Endothelial cell of umbilical vein (primary cell): ENCODE results near the gene PYGB.

Experiments
- GATA2 ChIP-seq: IDR thresholded peaks from 2 replicates; pipeline ENCODE4 v1.7.0; 2011; ENCODE audit warnings: low read depth, mild to moderate bottlenecking, moderate library complexity, mixed read lengths, low read length; ENCODE audit not compliant: insufficient read length, insufficient read depth
- POLR2A ChIP-seq: IDR thresholded peaks from 2 replicates; pipeline ENCODE4 v1.6.1; 2012; ENCODE audit warnings: low read depth, mild to moderate bottlenecking, control low read depth, low read length
- POLR2AphosphoS5 ChIP-seq: IDR thresholded peaks from 2 replicates; pipeline ENCODE4 v1.6.1; 2012; ENCODE audit warnings: low read depth, mild to moderate bottlenecking, control low read depth, low read length, moderate library complexity; ENCODE audit not compliant: insufficient read depth
- TF ChIP-seq, protein P1 (sequence below), 2 donors: IDR thresholded peaks; 1 replicate in 1 of 2; 2 replicates in 1 of 2; pipeline ENCODE4 v1.5.1; 2011; ENCODE audit warnings: low read length in 2 of 2, mild to moderate bottlenecking in 2 of 2, moderate library complexity in 2 of 2, control low read depth in 1 of 2, inconsistent platforms in 1 of 2, low read depth in 1 of 2; ENCODE audit not compliant: insufficient read depth in 1 of 2; ENCODE audit errors: extremely low read depth in 1 of 2

DNA sequence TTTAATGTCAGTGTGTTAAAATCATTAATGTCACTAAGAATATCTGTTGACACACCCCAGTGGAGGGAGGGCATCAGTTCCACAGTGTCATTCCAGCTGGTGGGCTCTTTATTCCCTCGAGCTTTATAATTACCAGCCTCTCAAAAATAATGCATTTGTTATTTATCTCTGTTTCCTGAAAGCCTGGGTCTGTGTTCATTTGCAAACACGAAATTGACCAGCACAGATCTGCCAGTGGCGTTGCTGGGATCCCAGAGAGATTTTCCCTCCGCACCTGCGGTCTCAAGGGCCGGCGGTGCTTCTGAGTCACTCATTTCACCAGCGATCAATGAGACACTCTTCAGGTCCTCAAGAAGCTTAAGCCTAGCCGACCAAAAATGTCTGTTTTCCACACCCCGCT is 5.7 kb upstream of the PYGB start:
- TF ChIP-seq, protein P1, sequence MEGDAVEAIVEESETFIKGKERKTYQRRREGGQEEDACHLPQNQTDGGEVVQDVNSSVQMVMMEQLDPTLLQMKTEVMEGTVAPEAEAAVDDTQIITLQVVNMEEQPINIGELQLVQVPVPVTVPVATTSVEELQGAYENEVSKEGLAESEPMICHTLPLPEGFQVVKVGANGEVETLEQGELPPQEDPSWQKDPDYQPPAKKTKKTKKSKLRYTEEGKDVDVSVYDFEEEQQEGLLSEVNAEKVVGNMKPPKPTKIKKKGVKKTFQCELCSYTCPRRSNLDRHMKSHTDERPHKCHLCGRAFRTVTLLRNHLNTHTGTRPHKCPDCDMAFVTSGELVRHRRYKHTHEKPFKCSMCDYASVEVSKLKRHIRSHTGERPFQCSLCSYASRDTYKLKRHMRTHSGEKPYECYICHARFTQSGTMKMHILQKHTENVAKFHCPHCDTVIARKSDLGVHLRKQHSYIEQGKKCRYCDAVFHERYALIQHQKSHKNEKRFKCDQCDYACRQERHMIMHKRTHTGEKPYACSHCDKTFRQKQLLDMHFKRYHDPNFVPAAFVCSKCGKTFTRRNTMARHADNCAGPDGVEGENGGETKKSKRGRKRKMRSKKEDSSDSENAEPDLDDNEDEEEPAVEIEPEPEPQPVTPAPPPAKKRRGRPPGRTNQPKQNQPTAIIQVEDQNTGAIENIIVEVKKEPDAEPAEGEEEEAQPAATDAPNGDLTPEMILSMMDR (IDR thresholded peaks at IDR 0.05; ENCODE audit: extremely low read depth in 1 of 2, insufficient read depth in 1 of 2, low read depth in 1 of 2, low read length in 2 of 2) = no peak
- TF ChIP-seq POLR2A (no peak), GATA2 (no peak), POLR2AphosphoS5 (no peak)
